GM19467 (cell line): ENCODE measurements around the gene MSX1.

ENCODE experiments used
- ATAC-seq: cut with Tn5 transposase; IDR thresholded peaks from one replicate; pipeline ENCODE4 v1.9.1; 2021; ENCODE audit warnings: mild to moderate bottlenecking, moderate library complexity; ENCODE audit not compliant: unreplicated experiment

Gene MSX1

GRCh38 chr4:4868040-4868757 is 8.7 kb downstream of the MSX1 start:
- ATAC-seq = no peak

DNA sequence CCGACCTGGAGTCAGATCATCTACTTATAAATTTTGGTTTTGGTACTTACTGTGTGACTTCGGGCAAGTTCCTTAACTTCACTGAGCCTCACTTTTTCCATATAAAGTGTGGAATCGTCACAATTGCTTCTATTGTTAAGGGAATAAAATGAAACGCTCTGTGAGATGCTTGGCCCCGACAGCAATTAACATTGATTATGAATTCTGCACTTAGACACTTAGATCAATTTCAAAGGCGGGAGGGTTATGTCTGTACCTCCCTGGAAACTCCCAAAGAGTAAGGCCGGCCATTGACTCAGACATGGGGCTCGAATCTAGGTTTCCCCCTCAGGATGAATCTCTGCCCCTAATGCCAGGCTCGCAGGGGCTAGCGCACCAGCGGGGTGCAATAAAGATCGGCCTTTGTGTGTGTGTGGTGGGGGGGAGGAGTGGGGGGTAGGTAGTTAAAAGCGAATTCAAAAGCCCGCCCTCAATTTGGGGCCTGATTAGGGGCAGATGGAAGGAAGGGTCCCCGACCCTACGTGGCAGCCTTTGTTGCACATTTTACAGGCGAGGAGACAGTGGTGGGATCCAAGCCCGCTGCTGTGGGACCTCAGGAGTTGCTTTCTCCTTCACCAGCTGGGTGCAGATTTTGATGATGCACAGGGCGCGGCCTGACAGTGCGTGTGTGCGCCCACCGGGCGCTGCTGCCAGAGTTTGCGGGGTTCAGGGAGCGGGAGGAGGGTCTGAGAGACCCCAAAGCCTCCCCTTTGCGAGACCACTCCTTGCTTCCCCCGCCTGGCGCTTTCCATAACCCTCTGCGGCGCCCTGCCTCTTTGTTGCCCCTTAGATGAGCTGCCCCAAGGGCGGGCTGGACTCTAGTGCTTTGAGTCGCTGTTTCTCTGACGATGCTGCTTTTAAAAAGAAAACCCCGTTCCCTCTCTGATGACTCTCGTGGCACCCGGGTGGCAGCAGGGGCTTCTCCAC is 9.6 kb downstream of the MSX1 start:
- no peak for ATAC-seq

GRCh38 chr4:4869731-4870571 is 10.5 kb downstream of the MSX1 start:
- ATAC-seq = no peak

DNA sequence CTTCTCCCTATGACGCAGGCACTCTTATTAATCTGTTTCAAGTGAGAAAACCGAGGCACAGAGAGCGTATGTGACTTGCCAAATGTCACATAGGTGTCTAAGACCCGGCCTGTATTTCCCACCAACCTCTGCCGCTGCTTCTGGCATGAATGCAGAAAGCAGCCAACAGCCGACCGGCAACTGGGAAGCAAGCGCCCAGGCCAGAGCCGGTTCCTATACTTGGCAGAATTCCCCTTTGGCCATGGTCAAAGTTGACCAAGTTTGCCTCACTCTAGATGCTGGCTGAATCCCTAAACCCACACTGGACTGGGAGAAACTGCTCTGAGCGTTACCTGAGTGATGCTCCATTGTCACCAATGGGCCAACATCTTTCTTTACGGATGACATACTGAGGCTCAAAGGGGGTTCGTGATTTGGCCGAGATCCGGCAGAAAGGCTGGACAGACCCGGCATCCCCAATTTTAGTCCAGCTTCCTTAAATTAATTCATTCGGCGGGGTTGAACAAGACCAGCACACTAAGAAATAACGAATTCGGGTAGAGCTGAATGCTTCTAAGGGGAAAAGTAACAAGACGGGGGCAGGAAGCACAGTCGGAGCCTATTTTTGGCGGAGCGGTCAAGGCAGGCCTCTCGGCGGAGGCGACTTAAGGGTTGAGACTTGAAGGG is 11.2 kb downstream of the MSX1 start:
- ATAC-seq = no peak

- no peak for ATAC-seq
These were observed 11.7 kb downstream of the MSX1 start for GRCh38 chr4:4871242-4871572.

- no peak for ATAC-seq
These were observed 12.3 kb downstream of the MSX1 start for GRCh38 chr4:4871573-4872313.

GRCh38 chr4:4872314-4872903 is 12.9 kb downstream of the MSX1 start:
- no peak for ATAC-seq

GRCh38 chr4:4873203-4873602 is 13.7 kb downstream of the MSX1 start:
- no peak for ATAC-seq

DNA sequence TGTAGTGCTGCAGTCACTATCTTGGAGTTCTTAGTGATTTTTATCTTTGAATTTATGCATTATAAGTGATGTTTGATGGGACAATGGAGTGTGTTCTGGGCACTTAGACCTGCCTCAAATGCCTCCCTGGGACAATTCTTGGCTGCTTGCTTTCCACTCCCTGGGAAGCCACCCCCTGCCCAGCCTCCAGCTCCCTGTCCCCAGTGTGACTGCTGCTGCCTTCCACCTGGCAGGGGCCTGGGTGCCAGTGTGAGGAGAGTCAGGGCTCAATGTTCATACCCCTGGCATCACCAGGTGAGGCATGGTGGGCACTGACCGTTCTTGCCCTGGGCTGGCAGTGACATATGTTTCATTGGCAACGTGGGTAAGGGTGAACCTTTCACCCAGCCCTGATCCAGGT is 14.8 kb downstream of the MSX1 start:
- ATAC-seq = no peak

DNA sequence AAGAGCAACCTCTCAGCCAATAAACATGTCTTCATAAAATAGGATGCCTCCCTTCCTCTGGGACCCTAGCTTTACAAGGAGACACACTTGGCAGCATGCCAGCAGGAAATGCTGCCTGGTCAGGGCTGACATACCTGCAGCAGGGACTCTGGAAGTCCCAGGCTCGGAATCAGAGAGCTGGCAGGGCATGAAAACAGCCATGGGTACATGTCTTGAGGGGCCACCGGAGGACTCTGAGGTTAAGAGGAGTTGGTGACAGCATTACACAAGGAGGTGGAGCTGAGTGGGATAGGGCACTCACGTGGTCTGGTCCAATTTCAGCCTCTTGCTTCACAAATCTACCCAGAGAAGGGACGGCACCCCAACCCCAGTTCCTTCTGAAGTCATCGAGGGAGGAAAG is 15.7 kb downstream of the MSX1 start:
- ATAC-seq = no peak

- no peak for ATAC-seq
These were observed 16.1 kb downstream of the MSX1 start for GRCh38 chr4:4875611-4876010.

DNA sequence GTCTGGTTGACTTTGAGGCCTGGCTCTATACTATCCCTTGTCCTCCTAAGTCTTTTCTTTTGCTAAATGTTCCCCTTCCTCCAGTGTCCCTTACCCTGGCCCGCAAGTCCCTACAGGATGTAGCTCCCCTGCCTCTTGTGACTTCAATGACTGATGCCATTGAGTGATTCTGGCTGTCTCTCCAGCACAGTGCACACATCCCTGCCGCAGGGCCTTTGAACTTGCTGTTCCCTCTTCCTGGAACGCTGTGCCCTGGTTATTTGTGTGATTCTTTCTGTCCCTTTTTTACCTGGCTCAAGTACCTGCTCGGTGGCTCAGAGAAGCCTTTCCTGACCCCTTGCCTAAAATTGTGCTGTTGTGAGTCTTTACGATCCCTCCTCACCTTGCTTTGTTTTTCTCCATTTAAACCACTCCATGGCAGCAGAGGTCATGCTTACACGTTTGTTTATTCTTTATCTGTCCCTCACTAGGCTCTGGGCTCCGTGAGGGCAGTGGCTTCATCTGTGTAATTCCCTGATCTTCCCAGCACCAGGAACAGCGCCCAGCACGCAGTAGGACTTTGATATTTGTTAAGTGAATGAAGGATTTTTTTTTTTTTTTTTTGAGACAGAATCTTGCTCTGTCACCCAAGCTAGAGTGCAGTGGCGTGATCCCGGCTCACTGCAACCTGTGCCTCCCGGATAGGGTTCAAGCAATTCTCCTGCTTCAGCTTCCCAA is 17.6 kb downstream of the MSX1 start:
- no peak for ATAC-seq

GRCh38 chr4:4880492-4880891 is 21.0 kb downstream of the MSX1 start:
- ATAC-seq = no peak

- ATAC-seq = no peak
These were observed 22.0 kb downstream of the MSX1 start for GRCh38 chr4:4881432-4881831.

DNA sequence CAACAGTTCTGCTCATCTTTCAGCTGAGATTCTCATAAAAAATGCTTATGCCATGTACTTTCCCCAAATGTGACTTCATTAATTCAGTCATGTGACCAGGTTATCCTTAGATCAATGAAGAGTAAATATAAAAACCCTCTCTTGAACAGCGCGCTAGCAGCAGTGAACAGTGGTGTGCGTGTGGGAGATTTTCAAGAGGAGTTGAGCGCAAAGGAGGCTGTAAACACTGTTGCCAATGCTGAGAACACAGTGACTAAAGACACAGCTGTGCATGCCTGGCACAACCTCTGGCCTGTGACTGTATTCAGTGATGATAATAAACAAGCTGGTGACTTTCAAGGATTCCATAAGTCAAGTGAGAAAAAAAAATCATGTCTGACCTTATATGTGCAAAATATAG is 25.1 kb downstream of the MSX1 start:
- no peak for ATAC-seq

- ATAC-seq = no peak
These were observed 28.0 kb downstream of the MSX1 start for GRCh38 chr4:4887426-4887825.

DNA sequence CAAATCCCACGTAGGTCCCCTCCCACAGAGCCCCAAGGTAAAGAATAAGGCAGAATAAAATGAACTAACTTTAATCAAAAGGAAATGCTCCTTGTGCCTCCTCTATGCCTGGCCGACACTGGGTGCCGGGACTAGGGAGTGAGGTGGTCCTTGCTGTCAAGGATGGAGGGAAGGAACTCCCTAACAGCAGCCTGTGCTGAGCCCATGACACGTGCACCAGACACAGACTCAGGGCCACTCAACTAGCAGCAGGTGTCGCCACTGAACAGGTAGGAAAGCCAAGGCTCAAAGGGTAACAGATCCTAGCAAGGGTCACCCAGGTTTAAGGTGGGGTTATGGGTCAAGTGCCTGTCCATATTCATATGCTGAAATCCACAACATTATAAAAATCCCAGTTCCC is 29.2 kb downstream of the MSX1 start:
- ATAC-seq = no peak

DNA sequence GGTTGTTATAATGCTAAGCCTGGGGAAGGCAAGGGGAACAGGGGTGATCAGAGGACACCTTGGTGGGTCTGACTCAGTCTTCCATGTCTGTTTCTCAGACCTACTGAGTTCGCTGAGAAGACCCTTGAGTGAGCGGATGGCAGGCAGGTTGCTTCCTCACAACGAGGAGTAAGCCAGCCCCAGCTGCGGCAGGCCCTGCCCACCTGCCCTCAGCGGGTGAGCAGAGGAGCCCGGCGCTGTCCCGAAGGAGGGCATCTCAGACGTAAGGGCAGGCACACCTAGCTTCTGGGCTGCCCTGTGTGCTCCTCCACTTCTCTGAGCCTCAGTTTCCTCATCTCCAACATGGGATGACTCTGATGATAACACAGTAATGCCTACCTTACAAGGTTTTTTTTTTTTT is 30.3 kb downstream of the MSX1 start:
- ATAC-seq = no peak

- ATAC-seq = no peak
These were observed 31.2 kb downstream of the MSX1 start for GRCh38 chr4:4890574-4891255.
